Right forelimb (tissue), 1 donor: ENCODE data around the gene DOC2A.

Source experiments
- DNase-seq: peaks from one replicate; pipeline ENCODE4 v3.0.0-alpha.2; 2018

The DOC2A gene

DNA sequence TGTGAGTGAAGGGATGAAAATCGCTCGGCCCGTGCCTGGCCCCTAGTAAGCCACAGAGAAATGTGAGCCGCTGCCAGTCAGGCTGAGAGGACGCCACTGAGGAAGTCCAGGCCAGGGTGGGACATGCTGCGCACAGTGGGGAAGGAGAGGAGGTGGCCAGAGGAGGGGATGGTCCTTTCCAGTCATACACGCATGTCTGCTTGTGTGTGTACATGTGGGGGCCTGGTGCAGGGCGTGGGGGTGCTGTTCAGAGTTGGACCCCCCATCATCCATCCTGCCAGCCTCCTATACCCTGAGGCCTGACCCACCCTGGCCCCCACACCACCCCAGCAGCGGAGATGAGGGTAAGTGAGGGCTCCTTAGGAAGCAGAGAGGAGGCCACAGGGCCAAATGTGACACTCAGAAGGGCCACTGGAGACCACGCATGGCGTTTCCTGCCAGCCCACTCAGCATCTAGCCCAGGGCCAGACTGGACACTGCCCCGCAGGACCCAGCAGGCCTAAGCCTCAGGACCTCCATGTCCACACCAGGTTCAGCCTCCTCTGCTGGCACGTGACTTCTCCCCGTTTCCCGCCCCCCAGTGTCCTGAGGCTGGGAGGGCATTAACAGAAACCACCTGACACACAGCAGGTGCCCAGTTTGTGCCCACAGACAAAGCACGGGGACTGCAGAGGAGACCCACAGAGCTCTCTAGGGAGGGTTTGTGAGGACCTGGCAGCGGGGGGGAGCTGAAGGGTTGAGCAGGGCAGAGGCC, 7.0 kb downstream of the DOC2A start:
- no peak for DNase-seq

DNA sequence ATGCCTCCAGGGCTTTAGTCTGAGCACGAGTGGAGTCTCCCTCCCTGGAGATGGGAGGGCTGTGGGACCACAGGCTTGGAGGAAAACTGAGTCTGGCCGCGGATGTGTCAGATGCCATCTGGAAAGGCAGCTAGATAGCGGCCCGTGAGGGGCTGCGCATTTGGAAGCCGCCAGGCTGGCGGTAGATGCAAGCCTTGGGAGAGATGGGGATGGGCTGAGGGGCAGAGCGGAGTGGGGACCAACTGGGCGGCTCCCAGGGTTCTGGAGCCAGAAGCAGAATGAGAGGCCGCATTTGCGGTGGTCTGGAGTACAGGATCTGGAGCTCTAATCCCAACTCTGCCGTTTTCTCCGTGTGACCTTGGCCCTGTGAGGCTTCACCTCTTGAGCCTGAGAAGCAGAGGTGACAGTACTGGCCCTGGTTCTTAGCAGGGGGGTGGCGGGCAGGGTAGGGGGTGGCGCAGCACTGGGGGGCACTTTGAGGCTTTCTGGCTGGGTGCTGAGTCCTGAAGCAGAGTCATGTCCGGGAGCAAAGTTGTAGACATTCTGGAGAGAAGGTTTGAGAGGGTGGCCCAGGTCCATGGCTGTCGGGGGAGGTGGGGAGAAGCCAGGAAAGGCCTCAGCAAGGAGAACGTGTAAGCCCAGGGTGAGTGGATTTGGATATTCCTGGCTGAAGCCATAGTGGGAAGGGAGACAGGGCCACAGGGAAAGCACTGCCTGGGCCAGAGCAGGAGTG, 8.0 kb downstream of the DOC2A start:
- DNase-seq: no peak

DNA sequence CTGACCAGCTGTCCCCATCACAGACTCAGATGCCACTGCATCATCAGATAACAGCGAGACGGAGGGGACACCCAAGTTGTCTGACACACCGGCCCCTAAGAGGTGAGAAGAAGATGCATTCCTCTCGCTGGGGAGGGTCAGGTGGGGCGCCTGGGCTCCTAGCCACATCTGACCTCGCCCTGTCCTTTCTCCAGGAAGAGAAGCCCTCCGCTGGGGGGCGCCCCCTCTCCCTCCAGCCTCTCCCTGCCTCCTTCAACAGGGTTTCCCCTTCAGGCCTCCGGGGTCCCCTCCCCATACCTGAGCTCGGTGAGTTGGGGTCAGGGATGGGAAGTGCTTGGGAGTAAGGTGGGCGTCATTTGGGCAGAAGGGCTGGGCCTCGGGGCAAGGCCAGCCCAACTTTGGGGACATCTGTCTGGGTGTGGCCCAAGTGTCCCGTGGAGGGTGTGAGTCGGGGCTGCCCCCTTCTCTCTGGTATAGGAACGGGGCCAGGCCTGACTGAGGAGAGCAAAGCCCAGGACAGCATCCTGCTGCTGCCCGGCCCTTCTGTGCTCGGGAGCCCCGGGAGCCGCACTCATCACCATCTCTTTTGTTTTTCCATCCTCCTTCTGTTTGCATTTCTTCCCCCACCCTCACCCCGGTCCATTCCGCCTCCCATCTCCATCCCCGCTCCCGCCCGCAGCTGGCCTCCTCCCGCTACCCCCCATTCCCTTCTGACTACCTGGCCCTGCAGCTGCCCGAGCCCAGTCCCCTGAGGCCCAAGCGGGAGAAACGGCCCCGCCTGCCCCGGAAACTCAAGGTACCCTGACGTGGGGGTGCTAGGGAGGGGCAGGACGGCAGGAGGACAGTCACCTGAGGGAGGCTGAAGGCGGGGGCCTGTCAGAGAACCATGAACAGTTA, 9.8 kb downstream of the DOC2A start:
- no peak for DNase-seq

DNA sequence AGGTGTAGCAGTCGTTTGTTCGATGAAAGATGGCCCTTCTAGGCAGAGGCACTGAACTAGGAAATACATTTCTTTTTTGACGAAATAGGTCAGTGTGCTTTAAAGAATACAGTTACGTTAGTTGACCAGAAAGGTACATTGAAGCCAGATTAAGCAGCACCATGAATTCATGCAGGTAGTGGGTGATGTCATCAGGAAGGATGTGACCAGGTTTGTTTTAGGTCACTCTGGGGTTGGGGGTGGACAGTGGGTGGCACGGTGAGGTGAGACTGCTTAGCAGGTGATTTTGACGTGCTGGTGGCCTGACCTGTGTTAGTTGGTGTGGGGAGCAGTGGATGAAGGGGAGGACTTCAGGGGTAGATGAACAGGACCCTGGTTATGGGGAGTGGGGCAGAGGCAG, 11.2 kb downstream of the DOC2A start:
- no peak for DNase-seq

DNA sequence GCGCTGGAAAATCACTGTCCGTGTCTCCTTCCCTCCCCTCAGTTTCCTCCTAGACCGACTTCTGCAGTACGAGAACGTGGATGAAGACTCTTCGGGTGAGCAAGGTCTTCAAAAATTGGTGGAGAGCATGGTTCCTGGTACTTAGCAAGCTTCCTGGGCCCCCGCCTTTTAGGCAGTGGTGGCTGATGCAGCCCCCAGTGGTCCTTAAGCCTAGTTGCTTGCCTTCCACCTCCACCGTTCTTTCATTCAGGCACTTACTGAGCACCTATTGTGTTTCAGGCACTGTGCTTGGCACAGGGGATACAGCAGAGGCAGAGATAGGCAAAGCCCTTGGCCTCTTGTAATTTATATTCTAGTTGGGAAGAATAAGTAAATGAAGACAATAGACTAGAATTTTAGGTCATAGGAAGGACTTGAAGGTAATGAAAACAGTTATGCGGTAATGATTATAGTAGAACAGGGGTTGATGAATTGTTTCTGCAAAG, 14.0 kb downstream of the DOC2A start:
- DNase-seq: no peak

DNA sequence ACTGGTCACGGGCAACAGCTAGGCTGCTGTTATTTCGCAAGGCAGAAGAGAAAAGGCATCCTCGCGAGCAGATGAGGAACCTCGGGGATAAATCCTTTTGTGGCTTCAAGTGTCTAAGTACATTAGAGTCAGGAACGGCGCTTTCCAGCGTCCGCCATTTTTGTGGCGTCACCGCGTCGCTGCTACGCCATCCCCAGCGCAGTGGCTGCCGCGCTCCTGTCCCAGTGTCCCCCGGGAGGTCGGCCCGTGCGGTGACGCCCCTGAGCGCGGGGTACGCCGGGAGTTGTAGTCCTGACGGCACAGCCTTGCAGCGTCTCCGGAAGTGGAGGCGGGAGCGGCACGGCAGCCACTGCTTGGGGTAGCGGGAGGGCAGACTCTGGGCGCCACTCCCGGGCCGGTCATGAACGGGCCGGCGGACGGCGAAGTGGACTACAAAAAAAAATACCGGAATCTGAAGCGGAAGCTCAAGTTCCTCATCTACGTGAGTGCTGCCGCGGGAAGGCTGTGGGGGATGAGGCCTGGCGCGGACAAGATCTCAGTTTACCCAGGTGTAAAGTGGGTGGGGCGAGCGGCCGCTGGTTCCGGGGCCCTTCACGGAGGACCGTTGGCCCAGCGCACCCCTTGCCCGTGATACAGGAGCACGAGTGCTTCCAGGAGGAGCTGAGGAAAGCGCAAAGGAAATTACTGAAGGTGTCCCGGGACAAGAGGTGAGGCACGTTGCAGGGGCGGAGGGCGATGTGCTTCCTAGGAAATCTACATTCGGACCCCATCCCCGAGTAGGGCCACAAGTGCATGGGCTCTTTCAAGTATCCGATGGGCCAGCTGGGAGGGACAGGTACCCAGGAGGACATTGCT, 14.7 kb downstream of the DOC2A start, which contains the start of gene INO80E:
Gene INO80E, plus strand, starts transcription at position 331 of the 855 bp plus-strand sequence. Its CDS starts 70 bp downstream, at position 401.
- DNase-seq: peak; percentile 99

DNA sequence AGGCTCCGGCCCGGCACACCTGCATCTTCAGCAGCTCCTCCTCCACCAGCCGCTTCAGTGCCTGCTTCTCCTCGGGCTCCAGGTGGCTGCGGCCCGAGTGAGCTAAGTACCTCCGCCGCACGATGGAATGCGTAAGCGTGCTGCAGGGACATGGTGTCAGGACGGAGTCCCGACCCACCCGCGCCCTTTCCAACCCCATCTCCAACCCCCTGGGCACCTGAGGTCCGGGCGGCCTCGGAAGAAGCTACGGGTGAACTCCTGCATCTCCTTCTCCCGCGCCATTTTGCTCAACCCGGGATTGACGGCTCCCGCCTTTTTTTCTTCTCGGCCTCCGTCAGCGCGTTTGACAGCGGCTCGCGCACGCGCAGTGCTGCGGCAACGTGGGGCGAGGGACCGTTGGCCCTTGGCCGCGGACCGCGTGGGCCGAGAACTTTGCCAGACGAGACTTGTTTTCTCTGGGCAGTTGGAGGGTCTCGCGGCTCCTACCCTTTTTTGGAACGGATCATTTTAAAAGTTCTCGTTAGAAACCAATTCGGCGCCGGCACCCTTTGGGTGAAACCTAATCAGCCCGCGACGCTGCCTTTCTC, 15.4 kb downstream of the DOC2A start, which contains the start of gene HIRIP3:
Gene HIRIP3, minus strand, starts transcription at position 294 of the 587 bp plus-strand sequence. Its CDS starts 12 bp downstream, at position 282.
- DNase-seq: peak; percentile 93

DNA sequence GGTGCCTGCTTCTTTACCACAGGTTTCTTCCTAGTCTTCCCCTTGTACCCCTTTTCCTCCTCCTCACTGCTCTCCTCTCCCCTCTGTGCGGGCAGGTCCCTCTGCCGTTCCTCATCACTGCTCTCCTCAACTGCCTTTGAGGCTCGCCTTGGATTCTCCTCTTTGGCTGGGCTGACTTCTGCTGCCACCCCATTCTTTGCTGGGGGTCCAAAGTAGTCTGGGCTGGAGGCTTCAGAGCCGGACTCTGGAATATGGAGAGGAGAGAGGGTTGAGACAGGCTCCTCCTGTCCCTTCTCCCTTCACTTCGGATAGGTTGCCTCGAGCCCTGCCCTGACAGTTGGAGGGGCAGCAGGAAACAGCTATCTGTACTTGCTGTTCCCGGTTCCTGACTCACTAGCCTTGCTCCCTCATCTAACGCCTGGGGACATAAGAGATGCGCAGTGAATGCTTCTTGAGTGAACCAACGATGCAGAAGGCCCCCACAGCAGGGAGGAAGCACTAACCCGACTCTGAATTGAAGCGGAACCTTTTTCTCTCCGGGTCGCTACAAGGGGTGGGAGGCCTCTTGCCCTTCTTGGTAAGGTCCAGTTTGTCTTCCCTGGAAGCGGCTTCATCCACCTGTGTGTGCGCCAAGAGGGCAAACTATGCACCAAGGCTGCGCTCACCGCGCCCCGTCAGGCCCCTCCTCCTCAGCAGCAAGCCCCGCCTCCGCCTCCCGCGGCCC, 16.1 kb downstream of the DOC2A start:
- DNase-seq: no peak

DNA sequence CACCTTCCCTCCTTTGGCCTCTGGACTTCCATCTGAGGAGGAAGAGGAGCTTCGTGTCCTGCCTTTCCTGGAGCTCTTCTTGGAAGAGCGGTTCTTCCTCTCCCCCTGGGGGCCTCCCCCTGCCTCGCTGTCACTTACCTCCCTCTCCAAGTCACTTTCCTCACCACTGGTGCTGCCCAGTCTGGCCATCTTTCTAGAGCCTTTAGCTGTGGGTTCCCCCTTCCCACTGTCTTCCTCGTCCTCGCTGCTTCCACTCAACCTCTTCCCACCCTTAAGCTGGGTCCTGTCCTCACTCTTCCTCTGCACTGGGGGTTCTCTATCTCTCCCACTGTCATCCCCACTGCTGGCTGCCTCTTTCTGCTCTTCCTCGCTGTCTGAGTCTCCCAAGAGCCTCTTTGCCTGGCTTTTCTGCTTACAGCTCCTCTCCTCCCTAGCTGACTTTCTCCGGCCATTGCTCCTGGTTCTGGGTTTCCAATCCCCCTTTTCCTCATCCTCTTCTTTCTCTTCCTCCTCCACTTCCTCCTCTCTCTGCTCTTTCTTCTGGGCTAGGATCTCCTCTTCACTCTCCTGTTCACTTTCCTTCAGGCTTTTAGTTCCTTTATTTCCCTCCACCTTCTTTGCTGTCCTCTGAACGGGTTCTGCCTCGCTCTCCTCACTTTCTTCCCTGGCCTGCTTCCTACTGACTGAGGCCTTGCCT, 16.8 kb downstream of the DOC2A start:
- DNase-seq: no peak

DNA sequence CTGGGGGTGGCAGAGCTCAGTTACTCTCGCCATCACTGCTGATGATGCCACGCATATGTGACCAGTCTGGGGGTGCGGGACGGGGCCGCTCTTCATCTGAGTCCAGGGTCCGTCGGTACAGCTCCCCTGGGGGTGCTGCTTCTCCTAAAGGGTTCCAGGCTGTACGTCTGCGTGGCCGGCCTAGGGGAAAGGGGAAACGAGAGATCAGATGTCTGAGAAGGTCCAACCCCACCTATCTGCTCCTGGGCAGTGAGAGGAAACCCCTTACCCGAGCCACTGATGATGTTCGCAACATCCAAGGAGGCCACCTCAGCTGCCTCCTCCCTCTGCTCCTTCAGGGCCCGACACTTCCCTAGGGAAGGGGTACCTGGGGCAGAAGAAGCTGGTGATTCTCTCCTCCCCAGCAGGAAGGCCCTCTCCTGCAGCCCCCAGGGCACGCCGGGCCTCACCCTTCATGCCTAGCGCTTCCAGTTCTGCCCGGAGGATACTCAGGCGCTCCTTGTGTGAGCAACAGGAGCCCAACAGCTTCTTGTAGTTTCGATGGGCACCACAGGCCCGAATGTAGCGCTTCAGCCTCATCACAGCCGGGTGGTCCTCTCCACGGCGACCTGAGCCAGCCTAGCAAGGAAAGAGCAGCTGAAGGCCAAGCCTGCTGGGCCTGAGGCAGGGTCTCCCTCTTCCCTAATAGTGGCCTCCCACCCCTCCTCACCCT, 17.5 kb downstream of the DOC2A start:
- DNase-seq: no peak

DNA sequence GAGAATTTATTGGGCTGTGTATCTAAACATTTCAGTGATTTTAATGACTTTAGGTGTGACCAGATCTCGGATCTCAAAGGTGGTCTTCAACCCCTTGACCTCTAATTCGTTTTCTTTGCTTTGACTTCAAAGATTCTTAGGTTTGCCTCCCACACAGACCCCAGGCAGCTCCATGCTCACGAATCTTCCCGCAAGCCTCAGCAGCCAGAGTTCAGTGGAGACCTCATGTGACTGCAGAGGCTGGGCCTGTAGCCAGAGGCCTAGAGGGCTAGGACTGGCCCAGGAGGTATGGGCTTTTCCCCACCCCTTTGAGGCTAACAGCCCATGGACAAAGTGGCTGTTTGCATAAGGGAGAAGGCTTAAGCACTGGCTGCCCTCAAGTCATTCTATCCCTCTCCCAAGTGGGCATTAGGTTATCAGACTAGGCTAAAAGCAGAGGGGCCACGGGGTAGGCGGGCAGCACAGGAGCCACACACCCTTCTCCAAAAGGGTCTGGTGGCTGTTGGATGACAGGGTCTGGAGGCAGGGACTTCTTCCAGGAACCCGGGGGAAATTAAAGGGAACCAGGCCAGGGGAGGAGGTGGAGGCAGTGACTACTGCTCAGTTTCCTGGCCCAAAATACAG, 18.4 kb downstream of the DOC2A start:
- no peak for DNase-seq

DNA sequence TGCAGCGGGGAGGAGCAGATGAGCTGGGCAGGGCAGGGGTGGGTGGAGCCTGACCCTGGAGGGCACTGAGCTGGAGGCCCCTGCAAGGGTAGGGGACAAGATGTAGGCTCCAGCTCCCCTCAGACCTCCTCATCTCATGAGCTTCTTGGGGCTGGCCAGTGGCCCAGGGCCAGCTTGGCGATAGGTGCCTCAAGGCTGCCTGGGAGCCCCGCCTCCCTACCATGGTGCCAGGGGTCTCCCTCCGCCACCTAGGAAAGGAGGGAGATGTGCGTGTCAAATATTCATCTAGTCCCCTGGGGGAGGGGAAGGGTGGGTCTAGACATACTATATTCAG, 19.3 kb downstream of the DOC2A start:
- no peak for DNase-seq

DNA sequence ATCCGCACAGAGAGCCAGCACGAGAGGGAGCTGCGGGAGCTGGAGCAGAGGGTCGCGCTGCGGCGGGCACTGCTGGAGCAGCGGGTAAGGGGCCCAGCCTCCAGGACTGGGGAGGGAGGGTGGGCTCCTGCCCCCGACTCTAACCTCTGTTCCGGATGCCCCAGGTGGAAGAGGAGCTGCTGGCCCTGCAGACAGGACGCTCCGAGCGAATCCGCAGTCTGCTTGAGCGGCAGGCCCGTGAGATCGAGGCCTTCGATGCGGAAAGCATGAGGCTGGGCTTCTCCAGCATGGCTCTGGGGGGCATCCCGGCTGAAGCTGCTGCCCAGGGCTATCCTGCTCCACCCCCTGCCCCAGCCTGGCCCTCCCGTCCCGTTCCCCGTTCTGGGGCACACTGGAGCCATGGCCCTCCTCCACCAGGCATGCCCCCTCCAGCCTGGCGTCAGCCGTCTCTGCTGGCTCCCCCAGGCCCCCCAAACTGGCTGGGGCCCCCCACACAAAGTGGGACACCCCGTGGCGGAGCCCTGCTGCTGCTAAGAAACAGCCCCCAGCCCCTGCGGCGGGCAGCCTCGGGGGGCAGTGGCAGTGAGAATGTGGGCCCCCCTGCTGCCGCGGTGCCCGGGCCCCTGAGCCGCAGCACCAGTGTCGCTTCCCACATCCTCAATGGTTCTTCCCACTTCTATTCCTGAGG, 19.8 kb downstream of the DOC2A start:
- no peak for DNase-seq

DNA sequence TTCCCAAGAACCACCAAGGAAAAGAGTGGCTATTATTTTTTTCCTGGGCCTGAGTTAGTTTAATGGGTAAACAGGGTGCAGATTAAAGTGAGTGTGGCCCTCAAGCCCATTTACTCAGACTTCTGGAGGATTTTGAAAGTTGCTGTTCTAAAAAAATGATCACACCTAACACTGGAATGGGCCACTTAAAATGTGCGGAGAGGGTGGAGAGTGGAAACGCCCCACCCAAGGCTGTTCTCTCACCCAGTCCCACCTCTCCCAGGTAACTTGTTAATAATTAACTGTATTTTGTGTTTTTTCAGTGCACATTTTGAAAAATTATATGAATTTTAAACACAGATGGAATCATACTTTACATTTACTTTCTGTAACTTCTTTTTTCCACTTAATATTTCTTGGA, 20.8 kb downstream of the DOC2A start:
- DNase-seq: no peak

DNA sequence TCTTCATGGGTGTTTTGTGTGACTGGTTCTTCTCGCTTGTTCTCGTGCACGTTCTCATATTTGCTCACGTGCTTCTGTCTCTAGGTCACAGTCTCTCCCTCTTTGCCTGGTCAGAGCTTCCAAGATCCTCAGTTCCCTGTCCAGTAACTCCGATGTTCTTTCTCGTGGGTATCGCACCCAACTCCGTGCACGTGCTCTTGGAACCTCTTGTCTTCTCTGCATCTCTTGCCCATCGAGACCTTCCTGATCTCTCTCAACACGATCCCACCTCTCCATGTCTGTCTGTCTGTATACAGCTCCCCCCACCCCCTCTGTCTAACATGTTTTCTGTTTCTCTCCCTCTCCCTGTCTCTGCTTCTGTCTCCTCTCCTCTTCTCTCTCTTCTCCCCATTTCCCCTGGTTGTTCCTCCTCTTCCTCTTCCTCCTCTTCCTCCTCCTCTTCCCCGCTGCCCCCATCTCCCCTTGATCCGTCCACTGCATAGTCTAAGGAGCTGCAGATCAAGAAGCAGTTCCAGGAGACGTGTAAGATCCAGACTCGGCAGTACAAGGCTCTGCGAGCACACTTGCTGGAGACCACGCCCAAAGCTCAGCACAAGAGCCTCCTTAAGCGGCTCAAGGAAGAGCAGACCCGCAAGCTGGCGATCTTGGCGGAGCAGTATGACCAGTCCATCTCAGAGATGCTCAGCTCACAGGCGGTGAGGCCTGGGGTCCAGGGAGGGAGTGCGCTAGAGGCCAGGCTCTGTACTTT, 21.5 kb downstream of the DOC2A start:
- DNase-seq: no peak

DNA sequence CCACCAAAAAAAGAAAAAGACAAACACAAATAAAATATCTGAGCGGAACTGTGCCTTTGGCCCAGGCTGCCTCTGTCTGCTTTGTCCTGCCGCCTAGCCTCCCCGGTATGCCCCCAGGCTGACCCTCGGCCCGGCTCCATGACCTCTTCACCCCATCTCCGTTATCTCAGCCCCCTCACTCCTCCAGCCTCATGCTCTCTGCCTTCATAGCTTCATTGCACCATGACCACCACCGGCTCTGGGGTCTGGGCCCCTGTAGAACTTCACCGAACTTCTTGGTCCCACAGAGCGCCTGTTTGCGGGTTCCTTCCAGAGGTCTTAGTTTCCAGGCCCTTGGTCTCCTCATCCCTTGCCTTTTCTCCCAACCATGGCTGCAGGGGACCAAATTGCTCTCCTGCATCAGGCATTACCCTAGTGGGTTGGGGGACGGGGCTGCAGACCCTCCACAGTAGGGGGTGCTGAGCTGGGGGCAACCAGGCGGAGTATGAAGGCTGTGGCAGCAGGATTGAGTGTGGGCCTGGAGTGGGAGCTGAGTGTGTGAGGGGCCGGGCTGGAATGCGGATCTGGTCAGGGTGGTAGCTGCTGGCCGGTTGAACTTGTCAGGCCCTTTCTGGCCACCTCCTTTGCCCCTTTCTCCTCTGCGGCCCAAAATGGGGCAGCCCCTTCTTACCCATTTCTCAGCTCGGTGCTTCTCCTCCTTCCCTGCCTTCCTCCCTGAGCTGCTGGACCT, 22.3 kb downstream of the DOC2A start:
- DNase-seq: no peak
